GM23338 (cell line): ENCODE results near the gene NDUFAB1. TPM values are rescaled to one million over a fixed set of nuclear protein-coding genes. Genes with fewer than 3 reads are reported as not detected.

Experiments
- ATAC-seq: fragments of 200-7000 bp; cut with Tn5 transposase; 3 replicates; pipeline ENCODE4 v1.9.1; 2020
- DNase-seq: peaks from one replicate; pipeline ENCODE4 v3.0.0-alpha.2; 2015; ENCODE audit warnings: low spot score
- H2AFZ ChIP-seq: fragments of 200-600 bp; sonication (generic); 2 replicates; pipeline ENCODE4 v1.8.0; 2016; ENCODE audit warnings: antibody characterized with exemption, mild to moderate bottlenecking, moderate library complexity
- H3F3A ChIP-seq: fragments of 200-600 bp; sonication (generic); replicated peaks from 2 replicates; pipeline ENCODE4 v1.8.0; 2017; ENCODE audit warnings: antibody characterized with exemption, mixed run types, low read depth
- H3K27ac ChIP-seq: fragments of 200-600 bp; sonication (generic); 2 replicates; pipeline ENCODE4 v1.6.1; 2016; ENCODE audit warnings: low read depth
- H3K27me3 ChIP-seq: fragments of 200-600 bp; sonication (generic); 2 replicates; pipeline ENCODE4 v1.8.0; 2016; ENCODE audit warnings: mild to moderate bottlenecking, mixed run types, moderate library complexity; ENCODE audit not compliant: insufficient read depth
- H3K36me3 ChIP-seq: fragments of 200-600 bp; sonication (generic); 2 replicates; pipeline ENCODE4 v1.8.0; 2016; ENCODE audit warnings: mild to moderate bottlenecking; ENCODE audit not compliant: insufficient read depth
- H3K4me1 ChIP-seq: fragments of 200-600 bp; sonication (generic); 2 replicates; pipeline ENCODE4 v1.8.0; 2016; ENCODE audit warnings: mild to moderate bottlenecking, moderate library complexity; ENCODE audit not compliant: insufficient read depth
- H3K4me2 ChIP-seq: fragments of 200-600 bp; sonication (generic); 2 replicates; pipeline ENCODE4 v1.7.1; 2017; ENCODE audit warnings: mixed run types
- H3K4me3 ChIP-seq: fragments of 200-600 bp; sonication (generic); 2 replicates; pipeline ENCODE4 v1.6.1; 2016; ENCODE audit warnings: mixed run types
- H3K79me2 ChIP-seq: fragments of 200-600 bp; sonication (generic); replicated peaks from 2 replicates; pipeline ENCODE4 v1.8.0; 2017; ENCODE audit warnings: mild to moderate bottlenecking; ENCODE audit not compliant: insufficient read depth
- H3K9me2 ChIP-seq: fragments of 200-600 bp; sonication (generic); 2 replicates; pipeline ENCODE4 v1.8.0; 2017; ENCODE audit not compliant: insufficient read depth
- H4K20me1 ChIP-seq: fragments of 200-600 bp; sonication (generic); replicated peaks from 2 replicates; pipeline ENCODE4 v1.8.0; 2017; ENCODE audit warnings: mild to moderate bottlenecking; ENCODE audit not compliant: insufficient read depth
- H3K27ac Mint-ChIP-seq: 2 replicates; pipeline ENCODE4 v1.8.0; 2020; ENCODE audit warnings: inconsistent platforms, mild to moderate bottlenecking, moderate library complexity, mixed read lengths
- H3K27me3 Mint-ChIP-seq: 3 replicates; pipeline ENCODE4 v1.8.0; 2022; ENCODE audit warnings: low read depth, mild to moderate bottlenecking, moderate library complexity, mixed read lengths, inconsistent platforms; ENCODE audit not compliant: insufficient read depth, poor library complexity
- H3K36me3 Mint-ChIP-seq: 3 replicates; pipeline ENCODE4 v1.8.0; 2021; ENCODE audit warnings: low read depth, mild to moderate bottlenecking, inconsistent platforms, moderate library complexity, mixed read lengths
- H3K4me1 Mint-ChIP-seq: 3 replicates; pipeline ENCODE4 v1.8.0; 2020; ENCODE audit warnings: mild to moderate bottlenecking, inconsistent platforms, mixed read lengths
- H3K4me3 Mint-ChIP-seq: 3 replicates; pipeline ENCODE4 v1.8.0; 2021; ENCODE audit warnings: moderate library complexity, mild to moderate bottlenecking, inconsistent platforms, mixed read lengths
- H3K9me3 Mint-ChIP-seq: 3 replicates; pipeline ENCODE4 v1.8.0; 2020; ENCODE audit warnings: moderate library complexity, mild to moderate bottlenecking, inconsistent platforms, mixed read lengths
- CREB1 ChIP-seq: fragments of 250-450 bp; sonication (Bioruptor Pico); IDR thresholded peaks from 2 replicates; pipeline ENCODE4 v1.5.0; 2020; ENCODE audit warnings: low read depth, mild to moderate bottlenecking, moderate library complexity
- CTCF ChIP-seq, 2 experiments: fragments of 200-600 bp in 1 of 2; sonication (generic) in 1 of 2; conservative IDR thresholded peaks; 2 replicates each; pipeline versions ENCODE4 v1.5.1 to v1.6.1; 2016 to 2017; ENCODE audit warnings: antibody characterized with exemption in 2 of 2, low read depth in 2 of 2, mild to moderate bottlenecking in 2 of 2, moderate library complexity in 1 of 2
- ETS1 ChIP-seq: IDR thresholded peaks from 2 replicates; pipeline ENCODE4 v1.6.1; 2016; ENCODE audit warnings: antibody characterized with exemption
- EZH2 ChIP-seq: fragments of 200-600 bp; sonication (generic); IDR thresholded peaks from one replicate; pipeline ENCODE4 v1.8.0; 2017; ENCODE audit warnings: antibody characterized with exemption, mild to moderate bottlenecking, low read depth; ENCODE audit not compliant: unreplicated experiment
- EZH2phosphoT487 ChIP-seq: fragments of 200-600 bp; sonication (generic); IDR thresholded peaks from one replicate; pipeline ENCODE4 v1.8.1; 2018; ENCODE audit warnings: antibody characterized with exemption; ENCODE audit not compliant: unreplicated experiment
- JUNB ChIP-seq: IDR thresholded peaks from one replicate; pipeline ENCODE4 v1.6.1; 2016; ENCODE audit warnings: antibody characterized with exemption; ENCODE audit not compliant: unreplicated experiment
- NANOG ChIP-seq: IDR thresholded peaks from 2 replicates; pipeline ENCODE4 v1.6.1; 2016; ENCODE audit warnings: antibody characterized with exemption, borderline replicate concordance
- POLR2AphosphoS5 ChIP-seq: IDR thresholded peaks from 2 replicates; pipeline ENCODE4 v1.6.1; 2016; ENCODE audit warnings: antibody characterized with exemption, low read depth
- REST ChIP-seq: IDR thresholded peaks from one replicate; pipeline ENCODE4 v1.6.1; 2018; ENCODE audit warnings: antibody characterized with exemption; ENCODE audit not compliant: unreplicated experiment
- STAT1 ChIP-seq: IDR thresholded peaks from one replicate; pipeline ENCODE4 v1.6.1; 2016; ENCODE audit warnings: antibody characterized with exemption; ENCODE audit not compliant: unreplicated experiment
- ZNF114 ChIP-seq: fragments of 250-450 bp; sonication (Bioruptor Pico); IDR thresholded peaks from 2 replicates; pipeline ENCODE4 v1.5.0; 2020; ENCODE audit warnings: mild to moderate bottlenecking, moderate library complexity
- ZNF331 ChIP-seq: fragments of 250-450 bp; sonication (Bioruptor Pico); IDR thresholded peaks from 2 replicates; pipeline ENCODE4 v1.5.0; 2020; ENCODE audit warnings: low read depth, mild to moderate bottlenecking, moderate library complexity
- ZNF462 ChIP-seq: fragments of 250-450 bp; sonication (Bioruptor Pico); IDR thresholded peaks from 2 replicates; pipeline ENCODE4 v1.5.0; 2020; ENCODE audit warnings: mild to moderate bottlenecking, moderate library complexity
- polyA plus RNA-seq: library from polyadenylated mRNA; unstranded; fragments of >200 nt; fragmentation: Nextera tagmentation; extraction: Ambion mirVana; gene quantifications from 2 replicates; pipeline ENCODE4 v1.2.1, GENCODE V29; 2016
- total RNA-seq: library from RNA; depleted of rRNA; stranded (reverse); fragments of >200 nt; shearing (Covaris generic); gene quantifications from 2 replicates; pipeline ENCODE4 v1.2.3, GENCODE V29; 2014

The NDUFAB1 gene
- total and polyA plus RNA-seq, 2 experiments from 2014 or later: 136 to 477 TPM

- ATAC-seq: no peak
- no peaks in the 10 kb centered on the region for H3K4me1 ChIP-seq
Observed at GRCh38 chr16:23609929-23610328, 13.8 kb upstream of the NDUFAB1 start.

More at GRCh38 chr16:23609929-23610328, 13.8 kb upstream of the NDUFAB1 start:
- Histone ChIP-seq H3K4me2 (no peak overlapping the region), H3K36me3 (peaks cover 29% of the 10 kb centered on the region; the same call in 1 of the 2 replicates), H2AFZ (no peak overlapping the region), H3F3A (no peaks in the 10 kb centered on the region), H3K27ac (no peak overlapping the region), H3K27me3 (no peaks in the 10 kb centered on the region), H4K20me1 (peaks cover 3% of the 10 kb centered on the region; the same call in 1 of the 2 replicates), H3K79me2 (no peaks in the 10 kb centered on the region), H3K9me2 (no peaks in the 10 kb centered on the region), H3K4me3 (no peak overlapping the region)
- TF ChIP-seq NANOG: no peak
- TF ChIP-seq JUNB: no peak
- no peak for TF ChIP-seq EZH2phosphoT487
- TF ChIP-seq ZNF462 (CRISPR knock-in tag): no peak
- no peak for TF ChIP-seq REST
- no peak for TF ChIP-seq CTCF (conservative IDR thresholded peaks at IDR 0.05; ENCODE audit: low read depth in 2 of 2)
- no peak for TF ChIP-seq CREB1 (CRISPR knock-in tag)
- TF ChIP-seq EZH2: no peak
- no peak for TF ChIP-seq ETS1
- no peak for TF ChIP-seq STAT1
- TF ChIP-seq POLR2AphosphoS5: no peak
- TF ChIP-seq ZNF331 (CRISPR knock-in tag): no peak
- TF ChIP-seq ZNF114 (CRISPR knock-in tag): no peak
- no peak overlapping the region for H3K4me3 Mint-ChIP-seq
- no peaks in the 10 kb centered on the region for H3K4me1 Mint-ChIP-seq
- no peak overlapping the region for H3K27ac Mint-ChIP-seq
- DNase-seq: no peak
- no peaks in the 10 kb centered on the region for H3K9me3 Mint-ChIP-seq
- peaks cover 39% of the 10 kb centered on the region; the same call in 2 of the 3 replicates for H3K36me3 Mint-ChIP-seq
- no peaks in the 10 kb centered on the region for H3K27me3 Mint-ChIP-seq
